NCI-H146 (cell line): ENCODE data around the gene RHBDL1.

Experiments used
- DNase-seq: peaks from one replicate; lab custom pipeline; 2025; lab: John Stamatoyannopoulos, UW

The RHBDL1 gene

GRCh38 chr16:674968-675883, at the start of gene RHBDL1:
RHBDL1 (plus strand) TSS chr16:675671; CDS start chr16:675791, 120 bp downstream.
- peak; percentile 47 for DNase-seq

GRCh38 chr16:625977-626765, 49.3 kb upstream of the RHBDL1 start:
- DNase-seq: no peak

GRCh38 chr16:626787-627453, 48.6 kb upstream of the RHBDL1 start:
- DNase-seq: no peak

- DNase-seq: no peak
These were observed 47.8 kb upstream of the RHBDL1 start for GRCh38 chr16:627454-628239.

GRCh38 chr16:628321-629061, 47.0 kb upstream of the RHBDL1 start:
- no peak for DNase-seq

- DNase-seq: no peak
These were observed 46.2 kb upstream of the RHBDL1 start for GRCh38 chr16:629185-629832.

- DNase-seq: no peak
These were observed 45.6 kb upstream of the RHBDL1 start for GRCh38 chr16:629833-630248.

GRCh38 chr16:630249-630814, 45.1 kb upstream of the RHBDL1 start:
- no peak for DNase-seq

GRCh38 chr16:630815-631405, 44.6 kb upstream of the RHBDL1 start, which contains the start of gene WFIKKN1:
WFIKKN1 (plus strand) TSS chr16:630985; CDS start chr16:631254, 269 bp downstream.
- DNase-seq: peak; percentile 55

GRCh38 chr16:631808-632358, 43.6 kb upstream of the RHBDL1 start:
- DNase-seq: no peak

GRCh38 chr16:632486-633335, 42.8 kb upstream of the RHBDL1 start:
- DNase-seq: no peak

- DNase-seq: no peak
These were observed 42.0 kb upstream of the RHBDL1 start for GRCh38 chr16:633336-634050.

- no peak for DNase-seq
These were observed 41.3 kb upstream of the RHBDL1 start for GRCh38 chr16:634051-634670.

- DNase-seq: no peak
These were observed 40.5 kb upstream of the RHBDL1 start for GRCh38 chr16:634996-635395.

GRCh38 chr16:635573-636205, 39.8 kb upstream of the RHBDL1 start:
- DNase-seq: peak; percentile 46
